ENCODE results near the gene NFATC3.
"Not testable (repeated sequence)": the region's sequence is repeated elsewhere in the genome, so short reads cannot be mapped to it uniquely, and the experiment has no call there.

NFATC3 gene

GRCh38 chr16:68120496-68120895, 35.3 kb downstream of the NFATC3 start:
- DNase-seq, result not testable (repeated sequence)

GRCh38 chr16:68126395-68126794, 41.2 kb downstream of the NFATC3 start:
- no peak for DNase-seq

- no peak for DNase-seq
Measured at GRCh38 chr16:68128577-68129305, 43.6 kb downstream of the NFATC3 start.

GRCh38 chr16:68130520-68130919, 45.4 kb downstream of the NFATC3 start:
- DNase-seq, result no peak

GRCh38 chr16:68131813-68132706, 46.9 kb downstream of the NFATC3 start:
- DNase-seq, result no peak

GRCh38 chr16:68133000-68133399, 47.8 kb downstream of the NFATC3 start:
- not testable (repeated sequence) for DNase-seq

GRCh38 chr16:68134644-68135043, 49.5 kb downstream of the NFATC3 start:
- DNase-seq, result no peak

- DNase-seq, result no peak
Measured at GRCh38 chr16:68136515-68136914, 51.3 kb downstream of the NFATC3 start.

- DNase-seq, result no peak
Measured at GRCh38 chr16:68144008-68144407, 58.8 kb downstream of the NFATC3 start.

GRCh38 chr16:68146585-68146984, 61.4 kb downstream of the NFATC3 start:
- no peak for DNase-seq

GRCh38 chr16:68147444-68147843, 62.3 kb downstream of the NFATC3 start:
- DNase-seq, result no peak

GRCh38 chr16:68149596-68149995, 64.4 kb downstream of the NFATC3 start:
- DNase-seq, result no peak

- DNase-seq, result no peak
Measured at GRCh38 chr16:68155425-68155824, 70.3 kb downstream of the NFATC3 start.

GRCh38 chr16:68162413-68162812, 77.2 kb downstream of the NFATC3 start:
- DNase-seq, result no peak

GRCh38 chr16:68163275-68163674, 78.1 kb downstream of the NFATC3 start:
- DNase-seq, result not testable (repeated sequence)

GRCh38 chr16:68166264-68166663, 81.1 kb downstream of the NFATC3 start:
- no peak for DNase-seq

- DNase-seq, result no peak
Measured at GRCh38 chr16:68179196-68179795, 94.1 kb downstream of the NFATC3 start.

- no peak for DNase-seq
Measured at GRCh38 chr16:68179855-68180254, 94.7 kb downstream of the NFATC3 start.

GRCh38 chr16:68183046-68183445, 97.9 kb downstream of the NFATC3 start:
- DNase-seq, result no peak

GRCh38 chr16:68186877-68187276, 101.7 kb downstream of the NFATC3 start:
- no peak for DNase-seq

- DNase-seq, result no peak
Measured at GRCh38 chr16:68187505-68187904, 102.3 kb downstream of the NFATC3 start.

GRCh38 chr16:68188170-68188569, 103.0 kb downstream of the NFATC3 start:
- DNase-seq, result no peak

GRCh38 chr16:68190081-68190480, 104.9 kb downstream of the NFATC3 start:
- DNase-seq, result no peak

Measured in NCI-H524 (cell line).